ENCODE data around the gene ZBTB32.

ZBTB32 gene

DNA sequence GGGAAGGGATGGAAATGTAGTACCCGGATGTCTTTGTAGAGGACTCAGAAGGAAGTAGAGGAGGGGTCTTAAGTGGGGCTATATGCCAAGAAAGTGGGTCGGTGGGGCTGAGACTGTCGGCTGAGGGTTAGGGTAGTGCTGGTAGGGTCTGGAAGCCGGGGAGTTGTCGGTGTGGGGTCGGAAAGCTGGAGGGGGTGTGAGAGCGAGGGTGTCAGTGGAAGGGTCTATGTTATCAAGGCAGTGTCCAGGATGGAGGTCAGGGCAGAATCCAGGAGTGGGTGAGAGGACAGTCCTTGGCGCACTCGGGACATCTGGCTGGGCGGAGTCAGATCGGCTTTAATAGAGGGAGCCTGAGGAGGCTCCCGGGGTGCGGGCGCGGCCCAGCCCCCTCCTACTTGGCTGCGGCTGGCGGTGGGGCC lies 50.8 kb downstream of the ZBTB32 start (continued):
- TF ChIP-seq, protein P1, sequence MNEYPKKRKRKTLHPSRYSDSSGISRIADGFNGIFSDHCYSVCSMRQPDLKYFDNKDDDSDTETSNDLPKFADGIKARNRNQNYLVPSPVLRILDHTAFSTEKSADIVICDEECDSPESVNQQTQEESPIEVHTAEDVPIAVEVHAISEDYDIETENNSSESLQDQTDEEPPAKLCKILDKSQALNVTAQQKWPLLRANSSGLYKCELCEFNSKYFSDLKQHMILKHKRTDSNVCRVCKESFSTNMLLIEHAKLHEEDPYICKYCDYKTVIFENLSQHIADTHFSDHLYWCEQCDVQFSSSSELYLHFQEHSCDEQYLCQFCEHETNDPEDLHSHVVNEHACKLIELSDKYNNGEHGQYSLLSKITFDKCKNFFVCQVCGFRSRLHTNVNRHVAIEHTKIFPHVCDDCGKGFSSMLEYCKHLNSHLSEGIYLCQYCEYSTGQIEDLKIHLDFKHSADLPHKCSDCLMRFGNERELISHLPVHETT (tag by site-specific recombination; IDR thresholded peaks at IDR 0.05) = no peak
- TF ChIP-seq ZBTB7A (tag by site-specific recombination; IDR thresholded peaks at IDR 0.05; ENCODE audit: low read depth) (peak; percentile 71; the same call in 1 of the 2 replicates), WT1 (tag by site-specific recombination; IDR thresholded peaks at IDR 0.05) (no peak), ZNF777 (tag by site-specific recombination; IDR thresholded peaks at IDR 0.05; ENCODE audit: borderline replicate concordance) (no peak)

DNA sequence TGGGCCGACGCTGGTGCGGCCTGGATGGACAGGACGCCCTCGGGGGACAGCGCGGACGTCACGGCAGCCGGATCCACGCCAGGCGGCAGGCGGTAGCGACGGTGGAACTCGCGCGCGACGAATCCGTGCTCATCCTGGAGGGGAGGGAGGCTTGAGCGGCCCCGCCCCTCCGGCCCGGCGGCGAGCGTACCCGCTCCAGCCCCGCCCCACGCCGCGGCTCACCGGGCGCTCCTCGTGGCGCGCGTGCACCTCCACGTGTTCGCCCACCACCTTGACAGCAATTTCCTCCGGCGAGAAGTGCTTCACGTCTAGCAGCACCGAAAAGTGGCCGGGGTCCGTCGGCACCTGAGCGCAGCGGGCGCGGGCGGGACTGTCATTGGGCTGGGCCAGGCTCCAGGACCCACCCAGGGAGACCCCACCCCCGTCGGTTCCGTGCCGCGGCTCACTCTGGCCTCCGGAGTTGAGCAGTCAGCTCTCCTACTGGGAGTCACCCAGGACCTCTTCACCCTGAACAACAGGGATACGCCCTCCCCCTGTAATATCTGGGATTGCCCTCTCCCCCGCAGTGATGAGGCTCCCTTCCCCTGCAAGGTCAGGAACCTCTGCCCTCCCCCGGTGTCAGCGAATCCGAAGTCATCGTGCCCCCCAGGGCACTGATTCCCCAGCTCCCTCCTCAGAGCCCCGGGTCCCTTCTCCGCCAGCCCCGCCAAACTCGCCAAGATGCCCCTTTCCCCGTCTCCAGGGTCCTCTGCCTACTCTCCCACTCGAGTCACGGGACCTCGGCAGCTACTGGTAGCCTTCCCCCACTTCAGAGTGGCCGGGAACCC lies 51.4 kb downstream of the ZBTB32 start:
- Histone ChIP-seq H3K4me3 (ENCODE audit: low read depth, low read length) (no peak overlapping the region), H3K36me3 (ENCODE audit: control insufficient read depth in 2 of 2, insufficient read depth in 1 of 2, low read length in 2 of 2) (peaks cover 55 to 62% of the 10 kb centered on the region in 2 experiments), H3K27ac (ENCODE audit: extremely low read depth, low read depth, low read length) (peak overlapping the region; percentile 32; the same call in 1 of the 2 replicates), H3K4me1 (ENCODE audit: control insufficient read depth, insufficient read depth, low read length) (peaks cover 15% of the 10 kb centered on the region), H3K9me3 (ENCODE audit: control insufficient read depth, insufficient read depth, low read depth, low read length) (no peaks in the 10 kb centered on the region)
- ChIA-PET POLR2A (interaction anchor here (0.7 to 3.0 kb wide), 6 partner anchors 8 to 15 kb away, joined by 3 to 87 read pairs (median 6); partner anchors contain the start of genes IGFLR1, LIN37, PSENEN and U2AF1L4), CTCF (interaction anchor here (1.3 to 1.4 kb wide), 2 partner anchors 10 to 61 kb away, joined by 3 to 5 read pairs; partner anchors contain the start of genes PSENEN and U2AF1L4)
- TF ChIP-seq, protein P2, sequence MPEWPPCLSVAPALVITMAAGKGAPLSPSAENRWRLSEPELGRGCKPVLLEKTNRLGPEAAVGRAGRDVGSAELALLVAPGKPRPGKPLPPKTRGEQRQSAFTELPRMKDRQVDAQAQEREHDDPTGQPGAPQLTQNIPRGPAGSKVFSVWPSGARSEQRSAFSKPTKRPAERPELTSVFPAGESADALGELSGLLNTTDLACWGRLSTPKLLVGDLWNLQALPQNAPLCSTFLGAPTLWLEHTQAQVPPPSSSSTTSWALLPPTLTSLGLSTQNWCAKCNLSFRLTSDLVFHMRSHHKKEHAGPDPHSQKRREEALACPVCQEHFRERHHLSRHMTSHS (tag by site-specific recombination; IDR thresholded peaks at IDR 0.05) = no peak
- TF ChIP-seq BCL11A (tag by site-specific recombination; IDR thresholded peaks at IDR 0.05; ENCODE audit: low read depth) (no peak), ZNF555 (tag by site-specific recombination; conservative IDR thresholded peaks at IDR 0.05) (no peak), RBAK (tag by site-specific recombination; IDR thresholded peaks at IDR 0.05) (no peak), ZNF2 (tag by site-specific recombination; IDR thresholded peaks at IDR 0.05) (no peak), HOXC10 (CRISPR knock-in tag; IDR thresholded peaks at IDR 0.05) (no peak), IKZF3 (tag by site-specific recombination; IDR thresholded peaks at IDR 0.05) (0 out of 2 replicates have a peak, but pooled peaks have one; percentile 10), SP7 (tag by site-specific recombination; IDR thresholded peaks at IDR 0.05) (no peak), ZIC2 (tag by site-specific recombination; IDR thresholded peaks at IDR 0.05) (peak; percentile 63), ZNF701 (tag by site-specific recombination; IDR thresholded peaks at IDR 0.05) (no peak), ZNF664 (tag by site-specific recombination; IDR thresholded peaks at IDR 0.05) (no peak), GLIS2 (tag by site-specific recombination; IDR thresholded peaks at IDR 0.05) (peak; percentile 26), ZBTB1 (tag by site-specific recombination; IDR thresholded peaks at IDR 0.05) (no peak), WT1 (tag by site-specific recombination; IDR thresholded peaks at IDR 0.05) (0 out of 2 replicates have a peak, but pooled peaks have one; percentile 28), GLIS1 (tag by site-specific recombination; IDR thresholded peaks at IDR 0.05) (peak; percentile 62), KLF8 (tag by site-specific recombination; IDR thresholded peaks at IDR 0.05) (peak; percentile 29; the same call in 1 of the 2 replicates), KLF1 (tag by site-specific recombination; IDR thresholded peaks at IDR 0.05) (peak; percentile 44)
- TF ChIP-seq, protein P3, sequence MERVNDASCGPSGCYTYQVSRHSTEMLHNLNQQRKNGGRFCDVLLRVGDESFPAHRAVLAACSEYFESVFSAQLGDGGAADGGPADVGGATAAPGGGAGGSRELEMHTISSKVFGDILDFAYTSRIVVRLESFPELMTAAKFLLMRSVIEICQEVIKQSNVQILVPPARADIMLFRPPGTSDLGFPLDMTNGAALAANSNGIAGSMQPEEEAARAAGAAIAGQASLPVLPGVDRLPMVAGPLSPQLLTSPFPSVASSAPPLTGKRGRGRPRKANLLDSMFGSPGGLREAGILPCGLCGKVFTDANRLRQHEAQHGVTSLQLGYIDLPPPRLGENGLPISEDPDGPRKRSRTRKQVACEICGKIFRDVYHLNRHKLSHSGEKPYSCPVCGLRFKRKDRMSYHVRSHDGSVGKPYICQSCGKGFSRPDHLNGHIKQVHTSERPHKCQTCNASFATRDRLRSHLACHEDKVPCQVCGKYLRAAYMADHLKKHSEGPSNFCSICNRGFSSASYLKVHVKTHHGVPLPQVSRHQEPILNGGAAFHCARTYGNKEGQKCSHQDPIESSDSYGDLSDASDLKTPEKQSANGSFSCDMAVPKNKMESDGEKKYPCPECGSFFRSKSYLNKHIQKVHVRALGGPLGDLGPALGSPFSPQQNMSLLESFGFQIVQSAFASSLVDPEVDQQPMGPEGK (tag by site-specific recombination; IDR thresholded peaks at IDR 0.05) = 0 out of 2 replicates have a peak, but pooled peaks have one; percentile 29
- TF ChIP-seq, protein P4, sequence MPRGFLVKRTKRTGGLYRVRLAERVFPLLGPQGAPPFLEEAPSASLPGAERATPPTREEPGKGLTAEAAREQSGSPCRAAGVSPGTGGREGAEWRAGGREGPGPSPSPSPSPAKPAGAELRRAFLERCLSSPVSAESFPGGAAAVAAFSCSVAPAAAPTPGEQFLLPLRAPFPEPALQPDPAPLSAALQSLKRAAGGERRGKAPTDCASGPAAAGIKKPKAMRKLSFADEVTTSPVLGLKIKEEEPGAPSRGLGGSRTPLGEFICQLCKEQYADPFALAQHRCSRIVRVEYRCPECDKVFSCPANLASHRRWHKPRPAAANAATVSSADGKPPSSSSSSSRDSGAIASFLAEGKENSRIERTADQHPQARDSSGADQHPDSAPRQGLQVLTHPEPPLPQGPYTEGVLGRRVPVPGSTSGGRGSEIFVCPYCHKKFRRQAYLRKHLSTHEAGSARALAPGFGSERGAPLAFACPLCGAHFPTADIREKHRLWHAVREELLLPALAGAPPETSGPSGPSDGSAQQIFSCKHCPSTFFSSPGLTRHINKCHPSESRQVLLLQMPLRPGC (tag by site-specific recombination; IDR thresholded peaks at IDR 0.05) = no peak
- TF ChIP-seq, protein P5, sequence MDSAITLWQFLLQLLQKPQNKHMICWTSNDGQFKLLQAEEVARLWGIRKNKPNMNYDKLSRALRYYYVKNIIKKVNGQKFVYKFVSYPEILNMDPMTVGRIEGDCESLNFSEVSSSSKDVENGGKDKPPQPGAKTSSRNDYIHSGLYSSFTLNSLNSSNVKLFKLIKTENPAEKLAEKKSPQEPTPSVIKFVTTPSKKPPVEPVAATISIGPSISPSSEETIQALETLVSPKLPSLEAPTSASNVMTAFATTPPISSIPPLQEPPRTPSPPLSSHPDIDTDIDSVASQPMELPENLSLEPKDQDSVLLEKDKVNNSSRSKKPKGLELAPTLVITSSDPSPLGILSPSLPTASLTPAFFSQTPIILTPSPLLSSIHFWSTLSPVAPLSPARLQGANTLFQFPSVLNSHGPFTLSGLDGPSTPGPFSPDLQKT (IDR thresholded peaks at IDR 0.05; ENCODE audit: borderline replicate concordance, low read depth, low read length) = no peak

Data from HEK293 (cell line).